SW480 (cell line): Measurements from ENCODE around the gene ENTPD8.

Experiments
- DNase-seq: peaks from one replicate; pipeline ENCODE4 v3.0.0-alpha.2; 2016; ENCODE audit warnings: low spot score

The ENTPD8 gene

DNA sequence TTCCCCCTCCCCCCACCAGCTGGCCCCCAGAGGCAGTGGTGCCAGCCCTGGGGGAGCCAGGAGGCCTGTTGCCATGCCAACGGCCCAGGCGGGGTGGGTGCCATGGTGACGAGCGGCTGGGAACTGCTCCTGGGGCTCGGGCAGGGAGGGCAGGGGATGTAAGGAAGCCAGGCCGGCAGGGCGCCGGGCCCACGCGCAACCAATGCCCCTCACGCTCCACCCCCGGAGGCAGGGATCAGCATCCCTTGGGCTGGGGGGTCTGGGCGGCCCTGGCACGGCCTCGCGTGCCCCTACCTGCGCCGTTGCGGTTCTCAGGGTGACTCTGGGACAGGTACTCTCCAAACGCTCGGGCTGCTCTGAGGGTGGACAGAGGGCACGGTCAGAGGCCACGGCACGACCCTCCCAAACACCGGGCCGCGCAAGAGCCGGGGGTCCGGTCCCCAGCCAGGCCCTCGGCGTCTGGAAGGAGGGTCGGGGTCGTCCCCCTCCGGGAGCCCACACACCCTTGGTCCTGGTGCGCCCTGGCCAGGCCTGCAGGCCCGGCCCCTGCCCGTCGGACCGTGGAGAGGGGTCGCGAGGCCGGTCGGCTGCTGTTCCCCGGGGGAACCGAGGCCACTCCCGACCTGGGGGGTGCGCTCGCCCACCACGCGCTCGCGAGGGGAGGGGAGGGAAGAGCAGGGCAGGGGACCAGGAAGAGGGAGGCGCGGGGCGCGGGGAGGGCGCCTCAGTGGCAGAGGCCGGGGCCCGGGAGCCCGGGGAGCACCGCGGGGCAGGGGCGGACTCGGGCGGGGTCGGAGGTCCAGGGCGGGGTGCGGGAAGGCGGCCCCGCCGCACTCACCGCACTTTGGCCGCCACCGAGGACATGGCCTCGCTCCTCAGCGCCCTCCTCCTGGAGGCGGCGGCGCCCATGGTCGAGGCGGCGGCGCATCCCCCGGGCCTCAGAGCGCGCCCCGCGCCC is 17.3 kb upstream of the ENTPD8 start:
- DNase-seq: no peak

GRCh38 chr9:137457406-137458193 is 16.4 kb upstream of the ENTPD8 start:
- DNase-seq: peak; percentile 57

- no peak for DNase-seq
These were observed 15.8 kb upstream of the ENTPD8 start for GRCh38 chr9:137456864-137457405.

DNA sequence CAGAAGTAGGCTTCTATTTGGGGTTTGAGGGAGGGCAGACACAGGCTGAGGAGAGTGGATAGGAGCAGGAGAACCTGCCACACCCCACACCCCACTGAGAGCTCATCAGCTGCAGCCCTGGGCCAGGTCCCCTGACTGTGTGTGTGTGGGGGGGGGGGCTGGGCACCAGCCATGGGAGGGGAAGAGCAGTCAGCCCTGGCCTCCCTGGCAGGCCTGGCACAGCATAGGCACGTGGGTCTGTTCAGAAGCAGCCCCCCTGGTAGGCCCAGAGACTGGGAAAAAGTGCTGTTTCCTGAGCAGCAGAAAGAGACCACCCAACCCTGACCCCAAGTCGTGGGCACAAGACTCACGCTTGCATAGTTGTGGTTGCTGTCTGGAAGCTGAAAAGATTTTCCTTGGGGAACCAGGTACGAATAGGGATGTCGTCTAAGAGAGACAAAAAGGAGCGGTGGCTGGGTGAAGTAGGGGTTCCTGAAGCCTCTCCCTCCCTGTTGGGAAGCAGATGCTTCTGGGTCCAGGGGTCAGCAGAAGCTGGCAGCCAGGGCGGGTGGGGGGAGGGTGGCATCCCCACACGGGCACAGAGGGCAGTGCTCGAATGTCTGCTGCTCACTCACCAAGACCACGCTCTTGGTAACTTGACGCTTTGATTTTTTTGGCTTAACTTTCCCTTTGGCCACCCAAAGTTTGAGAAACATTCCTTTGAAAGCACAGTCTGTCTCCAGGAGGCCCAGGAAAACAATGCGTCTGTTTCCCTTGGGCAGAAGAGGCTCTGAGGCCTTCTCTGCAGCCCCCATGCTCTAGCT is 15.1 kb upstream of the ENTPD8 start:
- no peak for DNase-seq

GRCh38 chr9:137455359-137455991 is 14.3 kb upstream of the ENTPD8 start:
- peak; percentile 58 for DNase-seq

DNA sequence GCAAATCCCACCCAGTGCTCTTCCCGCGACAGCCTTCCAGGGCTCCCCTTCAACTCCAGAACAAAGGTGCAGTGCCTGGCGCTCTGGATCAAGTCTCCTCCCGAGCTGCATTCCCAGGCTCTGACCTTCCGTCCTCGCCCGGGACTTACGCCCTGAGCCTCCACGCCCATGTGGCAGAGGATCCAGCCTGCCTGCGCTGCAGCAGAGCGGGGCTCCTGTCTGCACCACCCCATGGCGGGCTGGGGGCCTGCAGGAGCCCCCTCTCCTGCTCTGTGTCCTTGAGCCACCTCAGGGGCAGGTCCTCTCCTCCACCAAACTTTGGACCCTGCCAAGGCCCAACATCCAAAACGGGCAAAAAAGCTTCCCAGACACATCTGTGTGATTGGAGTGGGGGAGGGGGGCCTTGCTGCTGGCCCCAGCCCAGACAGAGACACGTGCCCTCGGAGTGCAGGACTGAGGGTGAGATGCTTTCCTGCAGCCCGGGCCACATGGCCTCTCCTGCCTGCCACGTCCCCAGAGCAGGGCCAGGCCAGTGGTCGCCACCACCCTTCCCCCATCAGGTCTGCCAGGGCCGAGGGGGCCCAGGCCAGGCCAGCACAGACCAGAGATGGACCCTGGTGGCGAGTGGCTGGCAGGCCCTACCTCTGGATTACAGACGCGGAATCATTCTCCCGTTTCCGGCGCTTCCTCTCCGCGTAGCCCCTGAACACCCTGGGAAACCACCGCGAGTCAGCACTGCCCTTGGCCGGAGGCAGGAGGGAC is 13.6 kb upstream of the ENTPD8 start:
- DNase-seq: peak; percentile 68

DNA sequence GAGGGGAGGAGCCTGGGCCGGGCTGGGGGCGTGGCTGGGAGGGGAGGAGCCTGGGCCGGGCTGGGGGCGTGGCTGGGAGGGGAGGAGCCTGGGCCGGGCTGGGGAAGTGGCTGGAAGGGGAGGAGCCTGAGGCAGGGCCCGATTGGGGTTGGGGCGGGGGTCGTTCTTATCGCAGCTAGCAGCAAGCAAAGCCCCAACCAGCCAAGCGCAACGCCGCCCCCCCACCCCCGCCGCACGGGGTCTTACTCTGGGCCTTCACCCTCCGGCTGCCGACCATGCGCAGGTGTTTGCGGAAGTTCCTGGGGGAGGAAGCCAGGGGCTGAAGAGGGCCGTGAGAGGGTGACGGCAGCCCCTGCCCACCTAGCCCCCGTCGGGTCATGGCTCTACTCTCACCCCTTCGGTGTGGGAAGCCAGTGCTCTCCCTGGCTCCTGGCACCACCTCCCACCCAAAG is 13.0 kb upstream of the ENTPD8 start:
- DNase-seq: peak; percentile 84

DNA sequence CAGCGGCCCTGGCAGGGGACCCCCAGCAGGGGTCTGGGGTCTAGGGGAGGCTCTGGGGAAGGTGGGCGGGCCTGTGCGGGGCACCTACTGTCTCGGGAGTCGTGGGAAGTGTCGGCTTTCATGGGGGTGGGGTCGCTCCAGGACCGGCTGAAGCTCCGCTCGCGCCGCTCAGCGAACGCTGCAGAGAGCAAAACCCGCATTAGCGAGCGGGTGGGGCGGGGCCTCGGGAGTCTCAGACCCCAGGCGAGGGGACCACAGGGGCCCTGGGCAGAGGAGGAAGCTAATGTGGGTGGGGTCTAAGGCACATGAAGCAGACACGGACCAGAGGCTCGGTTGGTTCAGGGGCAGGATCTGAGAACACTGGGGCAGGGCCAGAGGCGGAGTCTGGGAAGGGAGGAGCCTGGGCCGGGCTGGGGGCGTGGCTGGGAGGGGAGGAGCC is 12.5 kb upstream of the ENTPD8 start:
- peak; percentile 77 for DNase-seq

- no peak for DNase-seq
These were observed 11.8 kb upstream of the ENTPD8 start for GRCh38 chr9:137452761-137453642.

- no peak for DNase-seq
These were observed 11.0 kb upstream of the ENTPD8 start for GRCh38 chr9:137452006-137452760.

DNA sequence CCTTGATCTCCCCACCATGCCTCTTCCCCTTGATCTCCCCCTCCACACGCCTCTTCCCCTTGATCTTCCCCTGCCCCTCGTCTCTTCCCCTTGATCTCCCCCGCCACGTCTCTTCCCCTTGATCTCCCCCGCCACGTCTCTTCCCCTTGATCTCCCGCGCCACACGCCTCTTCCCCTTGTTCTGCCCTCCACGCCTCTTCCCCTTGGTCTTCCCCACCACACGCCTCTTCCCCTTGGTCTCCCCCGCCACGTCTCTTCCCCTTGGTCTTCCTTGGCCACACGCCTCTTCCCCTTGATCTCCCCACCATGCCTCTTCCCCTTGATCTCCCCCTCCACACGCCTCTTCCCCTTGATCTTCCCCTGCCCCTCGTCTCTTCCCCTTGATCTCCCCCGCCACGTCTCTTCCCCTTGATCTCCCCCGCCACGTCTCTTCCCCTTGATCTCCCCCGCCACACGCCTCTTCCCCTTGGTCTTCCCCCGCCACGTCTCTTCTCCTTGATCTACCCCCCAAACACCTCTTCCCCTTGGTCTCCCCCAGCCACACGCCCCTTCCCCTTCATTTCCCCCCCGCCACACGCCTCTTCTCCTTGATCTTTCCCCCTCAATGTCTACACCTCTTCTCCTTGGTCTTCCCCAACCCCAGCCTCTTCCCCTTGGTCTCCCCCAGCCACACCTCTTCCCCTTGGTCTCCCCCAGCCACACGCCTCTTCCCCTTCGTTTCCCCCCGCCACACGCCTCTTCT is 10.3 kb upstream of the ENTPD8 start:
- peak; percentile 71 for DNase-seq

DNA sequence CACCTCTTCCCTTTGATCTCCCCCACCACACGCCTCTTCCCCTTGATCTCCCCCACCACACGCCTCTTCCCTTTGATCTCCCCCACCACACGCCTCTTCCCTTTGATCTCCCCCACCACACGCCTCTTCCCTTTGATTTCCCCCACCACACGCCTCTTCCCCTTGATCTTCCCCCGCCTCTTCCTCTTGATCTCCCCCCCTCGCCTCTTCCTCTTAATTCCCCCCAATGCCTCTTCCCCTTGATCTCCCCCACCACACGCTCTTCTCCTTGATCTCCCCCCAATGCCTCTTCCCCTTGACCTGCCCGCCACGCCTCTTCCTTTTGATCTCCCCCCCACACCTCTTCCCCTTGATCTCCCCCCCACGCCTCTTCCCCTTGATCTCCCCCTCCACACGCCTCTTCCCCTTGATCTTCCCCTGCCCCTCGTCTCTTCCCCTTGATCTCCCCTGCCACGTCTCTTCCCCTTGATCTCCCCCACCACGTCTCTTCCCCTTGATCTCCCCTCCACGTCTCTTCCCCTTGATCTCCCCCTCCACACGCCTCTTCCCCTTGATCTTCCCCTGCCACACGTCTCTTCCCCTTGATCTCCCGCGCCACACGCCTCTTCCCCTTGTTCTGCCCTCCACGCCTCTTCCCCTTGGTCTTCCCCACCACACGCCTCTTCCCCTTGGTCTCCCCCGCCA is 9.5 kb upstream of the ENTPD8 start:
- peak; percentile 96 for DNase-seq

DNA sequence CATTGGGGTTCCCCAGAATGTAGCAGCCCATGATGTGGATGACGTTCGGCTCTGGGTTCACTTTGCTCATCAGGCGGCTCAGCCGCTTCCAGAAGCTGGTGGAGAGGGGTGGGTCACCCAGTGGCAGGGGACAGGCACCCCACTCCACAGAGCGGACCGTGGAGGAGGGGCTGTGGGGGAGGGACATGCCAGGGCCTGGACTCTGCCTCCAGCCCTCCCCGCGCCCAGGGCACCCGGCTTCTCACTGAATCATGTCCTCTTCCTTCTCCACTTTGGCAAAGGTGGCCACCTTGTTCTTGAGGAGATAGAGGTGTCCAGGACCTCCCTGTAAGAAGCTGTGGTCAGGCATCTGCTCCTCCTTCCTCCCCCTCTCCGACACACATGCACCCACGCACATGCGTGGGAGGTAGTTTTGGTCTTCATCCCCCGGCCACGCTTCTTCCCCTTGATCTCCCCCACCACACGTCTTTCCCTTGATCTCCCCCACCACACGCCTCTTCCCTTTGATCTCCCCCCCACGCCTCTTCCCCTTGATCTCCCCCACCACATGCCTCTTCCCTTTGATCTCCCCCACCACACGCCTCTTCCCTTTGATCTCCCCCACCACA is 8.9 kb upstream of the ENTPD8 start:
- DNase-seq: peak; percentile 83

DNA sequence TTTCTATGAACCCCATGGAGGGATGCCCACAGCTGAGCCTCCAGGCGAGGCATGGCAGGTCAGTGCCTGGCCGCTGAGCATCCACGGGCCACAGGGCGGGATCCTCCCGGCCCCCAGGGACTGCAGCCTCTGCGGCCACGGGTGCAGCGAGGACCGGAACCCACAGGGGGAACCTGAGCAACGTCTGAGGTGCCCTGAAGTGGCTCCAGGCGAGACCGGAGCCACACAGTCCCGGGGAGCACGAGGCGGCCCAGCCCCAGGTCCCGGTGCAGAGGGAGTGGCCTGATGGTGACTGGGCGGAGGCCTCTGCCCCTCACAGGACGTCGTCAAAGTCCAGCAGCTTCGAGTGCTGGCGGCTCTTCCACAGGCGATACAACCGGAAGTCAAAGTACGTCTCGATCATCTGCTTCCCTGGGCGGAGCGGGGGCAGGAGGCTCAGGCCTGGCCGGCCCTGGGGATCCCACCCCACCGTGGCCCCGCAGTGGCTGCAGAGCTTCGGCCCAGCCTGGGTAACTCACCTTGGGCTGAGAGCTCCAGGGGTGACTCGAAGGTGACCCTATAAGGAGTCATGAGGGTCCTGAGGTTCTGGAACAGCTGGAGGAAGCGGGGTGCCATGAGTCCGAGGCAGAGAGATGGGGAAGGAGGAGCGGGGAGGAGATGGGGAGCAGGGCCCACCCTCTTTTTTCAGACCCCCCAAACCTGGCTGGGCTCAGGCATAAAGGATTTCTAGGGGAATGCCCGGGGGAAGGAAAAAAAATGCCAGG is 8.1 kb upstream of the ENTPD8 start:
- DNase-seq: no peak

DNA sequence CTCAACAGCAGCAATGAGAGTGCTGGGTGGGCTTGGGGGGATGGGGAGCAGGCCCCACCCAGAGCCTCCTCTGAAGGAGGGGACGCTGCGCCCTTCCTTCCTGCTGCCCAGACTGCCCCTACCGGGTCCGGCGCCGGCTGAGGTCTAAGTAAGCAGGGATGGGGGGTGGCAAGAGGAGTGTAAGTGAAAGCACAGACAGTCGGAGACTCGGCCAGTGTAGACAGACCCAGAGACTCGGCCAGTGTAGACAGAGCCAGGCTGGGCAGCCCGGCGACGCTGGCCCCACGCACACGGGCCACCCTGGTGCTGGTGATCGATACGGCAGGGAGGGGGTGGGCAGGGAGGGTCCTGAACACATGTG is 7.4 kb upstream of the ENTPD8 start:
- no peak for DNase-seq
